Large intestine (tissue), 3 donors: Measurements from ENCODE around the gene FYN. TPM values are rescaled to one million over a fixed set of nuclear protein-coding genes. Genes with fewer than 3 reads are reported as not detected.
A peak's percentile ranks its signal among the peaks of the same experiment; 100 is the strongest.

ENCODE experiments used
- DNase-seq, 2 donors: peaks; one replicate each; pipeline versions ENCODE4 v3.0.0 to v3.0.0-alpha.2; 2013
- H3K27ac ChIP-seq: one replicate; pipeline ENCODE4 v1.5.1; 2013; ENCODE audit warnings: low read length
- H3K27me3 ChIP-seq: 2 replicates; pipeline ENCODE4 v1.6.1; 2013; ENCODE audit warnings: low read length; ENCODE audit not compliant: control insufficient read depth, insufficient read depth
- H3K36me3 ChIP-seq: 2 replicates; pipeline ENCODE4 v1.6.1; 2013; ENCODE audit warnings: low read length; ENCODE audit not compliant: control insufficient read depth, insufficient read depth
- H3K4me1 ChIP-seq: one replicate; pipeline ENCODE4 v1.6.1; 2013; ENCODE audit warnings: low read length; ENCODE audit not compliant: control insufficient read depth, insufficient read depth
- H3K4me3 ChIP-seq: one replicate; pipeline ENCODE4 v1.5.1; 2013; ENCODE audit warnings: low read length
- H3K9me3 ChIP-seq: one replicate; pipeline ENCODE4 v1.6.1; 2013; ENCODE audit warnings: mild to moderate bottlenecking, low read depth, low read length, moderate library complexity; ENCODE audit not compliant: control insufficient read depth
- WGBS: methylation state at CpG from one replicate; pipeline ENCODE4 v1.1.5; 2013; ENCODE audit warnings: low lambda C conversion rate; ENCODE audit not compliant: insufficient coverage; 5-methylcytosine and 5-hydroxymethylcytosine counted together
- polyA plus RNA-seq: library from polyadenylated mRNA; unstranded; fragments of 120-200 nt; gene quantifications from one replicate; pipeline ENCODE4 v1.2.1, GENCODE V29; 2013

The FYN gene
- polyA plus RNA-seq, 1 donor: 46.0 TPM

GRCh38 chr6:111855753-111856152, 17.5 kb downstream of the FYN start:
- no peaks in the 10 kb centered on the region for H3K36me3 ChIP-seq
- no peak for DNase-seq
- no peak overlapping the region for H3K27ac ChIP-seq
- no CpG with 5 or more reads among the region's 1 CpG for WGBS
- no peaks in the 10 kb centered on the region for H3K9me3 ChIP-seq
- no peak overlapping the region for H3K4me3 ChIP-seq
- H3K27me3 ChIP-seq: no peaks in the 10 kb centered on the region
- H3K4me1 ChIP-seq: no peaks in the 10 kb centered on the region

- Histone ChIP-seq H3K9me3 (no peaks in the 10 kb centered on the region), H3K4me1 (no peaks in the 10 kb centered on the region), H3K27me3 (no peaks in the 10 kb centered on the region), H3K27ac (no peak overlapping the region), H3K4me3 (no peak overlapping the region), H3K36me3 (no peaks in the 10 kb centered on the region)
- no CpG with 5 or more reads among the region's 2 CpGs for WGBS
- DNase-seq: no peak
Measured at GRCh38 chr6:111854683-111855082, 18.6 kb downstream of the FYN start.

DNA sequence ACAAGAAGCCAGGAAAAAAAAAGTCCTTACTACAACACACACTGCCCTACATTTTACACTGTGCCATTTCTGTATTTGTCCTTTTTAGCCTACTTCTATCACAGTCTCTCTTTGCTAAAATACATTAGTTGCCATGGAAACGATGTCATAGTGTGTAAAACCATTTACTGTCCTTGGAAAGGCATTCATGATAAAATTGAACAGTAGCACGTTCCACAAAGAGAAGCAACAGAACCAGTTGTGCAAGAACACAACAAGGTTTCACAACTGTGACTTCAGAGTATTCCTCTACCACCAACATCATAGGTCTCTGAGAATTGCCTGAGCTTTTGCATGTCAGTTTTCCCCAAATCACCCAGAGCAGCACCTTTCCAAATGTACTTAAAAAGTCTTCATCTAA, 20.5 kb downstream of the FYN start:
- Histone ChIP-seq H3K27ac (no peak overlapping the region), H3K4me3 (no peak overlapping the region), H3K27me3 (no peaks in the 10 kb centered on the region), H3K9me3 (no peaks in the 10 kb centered on the region), H3K36me3 (no peaks in the 10 kb centered on the region), H3K4me1 (no peaks in the 10 kb centered on the region)
- no CpG with 5 or more reads among the region's 2 CpGs for WGBS
- no peak for DNase-seq

GRCh38 chr6:111850295-111850937, 22.8 kb downstream of the FYN start:
- DNase-seq: no peak

GRCh38 chr6:111849298-111849697, 24.0 kb downstream of the FYN start:
- no peak overlapping the region for H3K27ac ChIP-seq
- H3K9me3 ChIP-seq: no peaks in the 10 kb centered on the region
- WGBS: no CpG with 5 or more reads among the region's 5 CpGs
- no peak overlapping the region for H3K4me3 ChIP-seq
- peaks cover 11% of the 10 kb centered on the region for H3K4me1 ChIP-seq
- no peaks in the 10 kb centered on the region for H3K36me3 ChIP-seq
- DNase-seq: no peak
- H3K27me3 ChIP-seq: no peaks in the 10 kb centered on the region

More at GRCh38 chr6:111850295-111850937, 22.8 kb downstream of the FYN start:
- no peak overlapping the region for H3K27ac ChIP-seq
- H3K36me3 ChIP-seq: no peaks in the 10 kb centered on the region
- peaks cover 6% of the 10 kb centered on the region for H3K4me1 ChIP-seq
- no peaks in the 10 kb centered on the region for H3K27me3 ChIP-seq
- no peak overlapping the region for H3K4me3 ChIP-seq
- H3K9me3 ChIP-seq: no peaks in the 10 kb centered on the region
- WGBS: no CpG with 5 or more reads among the region's 10 CpGs

DNA sequence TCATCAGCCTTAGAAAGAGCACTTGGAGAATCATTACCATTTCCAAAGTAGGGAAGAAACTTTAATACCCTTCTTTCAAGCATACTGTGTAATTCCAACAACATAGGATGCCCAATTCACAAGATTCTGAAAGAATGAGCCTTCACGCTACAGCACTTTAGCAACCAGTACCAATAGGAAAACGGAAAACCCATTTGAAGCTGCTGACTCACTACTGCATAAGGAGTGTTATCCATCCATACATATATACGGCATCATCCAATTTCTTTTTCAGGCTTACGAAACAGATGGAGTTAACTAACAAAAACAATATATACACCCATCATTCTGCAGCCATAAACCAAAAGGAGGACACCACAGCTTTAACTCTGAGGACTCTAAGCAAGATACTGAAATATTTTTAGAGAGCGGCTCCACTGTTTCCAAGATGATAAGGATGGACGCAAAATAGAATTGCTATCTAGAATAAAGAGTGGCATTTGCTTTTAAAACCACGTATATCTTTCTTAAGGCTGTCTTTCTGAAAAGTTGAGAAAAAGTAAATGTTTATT, 24.9 kb downstream of the FYN start:
- Histone ChIP-seq H3K27me3 (no peaks in the 10 kb centered on the region), H3K36me3 (no peaks in the 10 kb centered on the region), H3K9me3 (no peaks in the 10 kb centered on the region), H3K4me3 (no peak overlapping the region), H3K27ac (no peak overlapping the region), H3K4me1 (peaks cover 11% of the 10 kb centered on the region)
- no peak for DNase-seq
- 94% methylated on average over 2 of the region's 7 CpGs for WGBS

- no peak overlapping the region for H3K27ac ChIP-seq
- no peaks in the 10 kb centered on the region for H3K27me3 ChIP-seq
- no peaks in the 10 kb centered on the region for H3K36me3 ChIP-seq
- no peak overlapping the region for H3K4me3 ChIP-seq
- DNase-seq: no peak
- no peaks in the 10 kb centered on the region for H3K9me3 ChIP-seq
- WGBS: 80% methylated on average over 1 of the region's 5 CpGs
- peaks cover 14% of the 10 kb centered on the region for H3K4me1 ChIP-seq
Measured at GRCh38 chr6:111846492-111847409, 26.5 kb downstream of the FYN start.

DNA sequence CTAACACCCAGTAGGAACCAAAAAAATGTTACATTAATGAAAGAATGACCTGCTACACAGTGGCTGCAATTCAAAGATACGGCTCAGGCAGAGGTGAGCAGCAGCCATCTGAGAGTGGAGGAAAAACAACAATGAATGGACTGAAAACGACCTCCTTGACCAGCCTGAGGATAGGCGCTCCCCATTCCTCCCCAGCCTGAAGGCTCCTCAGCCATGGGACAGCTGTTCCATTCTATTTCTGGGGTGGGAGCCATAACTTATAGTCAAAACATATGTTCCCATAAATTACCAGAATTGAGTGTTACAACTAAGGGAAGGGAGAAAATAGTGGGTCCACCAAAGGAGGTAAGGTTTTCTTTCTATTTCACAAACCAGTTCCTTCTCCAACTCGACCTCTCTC, 27.2 kb downstream of the FYN start:
- no peak overlapping the region for H3K4me3 ChIP-seq
- no peak overlapping the region for H3K27ac ChIP-seq
- WGBS: no CpG with 5 or more reads among the region's 4 CpGs
- no peaks in the 10 kb centered on the region for H3K9me3 ChIP-seq
- DNase-seq: no peak
- H3K4me1 ChIP-seq: peaks cover 14% of the 10 kb centered on the region
- H3K36me3 ChIP-seq: no peaks in the 10 kb centered on the region
- H3K27me3 ChIP-seq: no peaks in the 10 kb centered on the region

DNA sequence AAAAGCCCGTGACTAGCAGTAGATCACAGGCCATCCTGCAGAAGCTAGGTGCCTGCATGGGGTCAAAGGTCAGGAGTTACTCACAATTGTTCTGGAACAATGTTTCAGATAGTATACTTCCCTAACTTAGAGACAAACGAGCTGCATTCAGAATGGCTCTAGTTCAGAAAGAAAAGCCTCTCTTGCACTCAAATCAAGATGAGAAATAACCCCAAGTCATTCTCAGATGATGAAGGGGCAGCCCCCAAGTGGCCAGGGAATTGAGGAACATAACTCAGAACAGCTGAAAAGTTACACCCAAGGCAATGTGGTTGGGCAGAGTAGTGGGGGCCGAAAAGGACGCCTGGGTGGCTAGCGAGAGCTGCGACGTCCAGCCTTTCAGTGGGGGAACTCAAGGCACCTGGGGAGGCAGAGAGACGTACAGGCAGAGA, 27.8 kb downstream of the FYN start:
- no peaks in the 10 kb centered on the region for H3K36me3 ChIP-seq
- WGBS: 96% methylated on average over 4 of the region's 8 CpGs
- DNase-seq: peak in 1 of 2 donors; percentile 18
- H3K27me3 ChIP-seq: no peaks in the 10 kb centered on the region
- H3K9me3 ChIP-seq: no peaks in the 10 kb centered on the region
- H3K4me3 ChIP-seq: no peak overlapping the region
- no peak overlapping the region for H3K27ac ChIP-seq
- peaks cover 14% of the 10 kb centered on the region for H3K4me1 ChIP-seq

- no peak for DNase-seq
- no peak overlapping the region for H3K27ac ChIP-seq
- no peak overlapping the region for H3K4me3 ChIP-seq
- no CpG with 5 or more reads among the region's 2 CpGs for WGBS
- no peaks in the 10 kb centered on the region for H3K9me3 ChIP-seq
- H3K4me1 ChIP-seq: peaks cover 14% of the 10 kb centered on the region
- H3K36me3 ChIP-seq: no peaks in the 10 kb centered on the region
- H3K27me3 ChIP-seq: no peaks in the 10 kb centered on the region
Measured at GRCh38 chr6:111844921-111845320, 28.3 kb downstream of the FYN start.
